Measurements from ENCODE around the gene NOP53.

DNA sequence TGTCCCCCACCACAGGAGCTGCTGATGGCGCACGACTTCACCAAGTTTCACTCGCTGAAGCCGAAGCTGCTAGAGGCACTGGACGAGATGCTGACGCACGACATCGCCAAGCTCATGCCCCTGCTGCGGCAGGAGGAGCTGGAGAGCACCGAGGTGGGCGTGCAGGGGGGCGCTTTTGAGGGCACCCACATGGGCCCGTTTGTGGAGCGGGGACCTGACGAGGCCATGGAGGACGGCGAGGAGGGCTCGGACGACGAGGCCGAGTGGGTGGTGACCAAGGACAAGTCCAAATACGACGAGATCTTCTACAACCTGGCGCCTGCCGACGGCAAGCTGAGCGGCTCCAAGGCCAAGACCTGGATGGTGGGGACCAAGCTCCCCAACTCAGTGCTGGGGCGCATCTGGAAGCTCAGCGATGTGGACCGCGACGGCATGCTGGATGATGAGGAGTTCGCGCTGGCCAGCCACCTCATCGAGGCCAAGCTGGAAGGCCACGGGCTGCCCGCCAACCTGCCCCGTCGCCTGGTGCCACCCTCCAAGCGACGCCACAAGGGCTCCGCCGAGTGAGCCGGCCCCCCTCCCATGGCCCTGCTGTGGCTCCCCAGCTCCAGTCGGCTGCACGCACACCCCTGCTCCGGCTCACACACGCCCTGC is 4.4 kb upstream of the NOP53 start:
- TF ChIP-seq, protein P1, sequence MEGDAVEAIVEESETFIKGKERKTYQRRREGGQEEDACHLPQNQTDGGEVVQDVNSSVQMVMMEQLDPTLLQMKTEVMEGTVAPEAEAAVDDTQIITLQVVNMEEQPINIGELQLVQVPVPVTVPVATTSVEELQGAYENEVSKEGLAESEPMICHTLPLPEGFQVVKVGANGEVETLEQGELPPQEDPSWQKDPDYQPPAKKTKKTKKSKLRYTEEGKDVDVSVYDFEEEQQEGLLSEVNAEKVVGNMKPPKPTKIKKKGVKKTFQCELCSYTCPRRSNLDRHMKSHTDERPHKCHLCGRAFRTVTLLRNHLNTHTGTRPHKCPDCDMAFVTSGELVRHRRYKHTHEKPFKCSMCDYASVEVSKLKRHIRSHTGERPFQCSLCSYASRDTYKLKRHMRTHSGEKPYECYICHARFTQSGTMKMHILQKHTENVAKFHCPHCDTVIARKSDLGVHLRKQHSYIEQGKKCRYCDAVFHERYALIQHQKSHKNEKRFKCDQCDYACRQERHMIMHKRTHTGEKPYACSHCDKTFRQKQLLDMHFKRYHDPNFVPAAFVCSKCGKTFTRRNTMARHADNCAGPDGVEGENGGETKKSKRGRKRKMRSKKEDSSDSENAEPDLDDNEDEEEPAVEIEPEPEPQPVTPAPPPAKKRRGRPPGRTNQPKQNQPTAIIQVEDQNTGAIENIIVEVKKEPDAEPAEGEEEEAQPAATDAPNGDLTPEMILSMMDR (IDR thresholded peaks at IDR 0.05) = no peak
- no peak for TF ChIP-seq POLR2AphosphoS5 (IDR thresholded peaks at IDR 0.05)
